Measurements from ENCODE around the gene CNTROB.

The CNTROB gene

GRCh38 chr17:7987112-7987893 is 55.3 kb downstream of the CNTROB start:
- no peak for DNase-seq

- DNase-seq = peak; percentile 29
Observed at GRCh38 chr17:7988750-7989178, 56.8 kb downstream of the CNTROB start.

- DNase-seq = peak; percentile 94
Observed at GRCh38 chr17:7989781-7990655, 58.0 kb downstream of the CNTROB start.

GRCh38 chr17:7992516-7992915 is 60.5 kb downstream of the CNTROB start:
- no peak for DNase-seq

GRCh38 chr17:7992924-7993323 is 60.9 kb downstream of the CNTROB start:
- DNase-seq = no peak

GRCh38 chr17:7993972-7994589 is 62.1 kb downstream of the CNTROB start:
- DNase-seq = no peak

- no peak for DNase-seq
Observed at GRCh38 chr17:7995724-7996123, 63.7 kb downstream of the CNTROB start.

- DNase-seq = peak; percentile 33
Observed at GRCh38 chr17:7997186-7997585, 65.2 kb downstream of the CNTROB start.

Measured in activated CD4-positive, alpha-beta T cell treated with anti-CD3 and anti-CD28 coated beads, Interleukin-2, amount 50 U/mL, for 1 hour (primary cell).